Omental fat pad (tissue), 4 donors: ENCODE results near the gene BAHCC1. TPM values are rescaled to one million over a fixed set of nuclear protein-coding genes. Genes with fewer than 3 reads are reported as not detected.

Experiments used
- ATAC-seq: fragments of 150-250 bp; one replicate; pipeline ENCODE4 v1.9.1; 2016; ENCODE audit warnings: mild to moderate bottlenecking, moderate library complexity; ENCODE audit not compliant: low FRiP score
- DNase-seq: peaks from one replicate; pipeline ENCODE4 v3.0.0-alpha.2; 2019; ENCODE audit warnings: low spot score
- total RNA-seq, 4 donors: library from RNA; depleted of rRNA; stranded (reverse); fragments of >200 nt; gene quantifications; one replicate each; pipeline ENCODE4 v1.1.0, GENCODE V29; 2016
- TF ChIP-seq, protein P1 (sequence below), 3 donors: fragments of 450-650 bp; IDR thresholded peaks; one replicate each; pipeline ENCODE4 v1.5.1; 2016 to 2017; ENCODE audit warnings: antibody characterized with exemption in 3 of 3, mild to moderate bottlenecking in 3 of 3, moderate library complexity in 2 of 3

Gene BAHCC1
- total RNA-seq, 4 donors from 2014 or later = 4.8 to 20.8 (median 7.1) TPM

DNA sequence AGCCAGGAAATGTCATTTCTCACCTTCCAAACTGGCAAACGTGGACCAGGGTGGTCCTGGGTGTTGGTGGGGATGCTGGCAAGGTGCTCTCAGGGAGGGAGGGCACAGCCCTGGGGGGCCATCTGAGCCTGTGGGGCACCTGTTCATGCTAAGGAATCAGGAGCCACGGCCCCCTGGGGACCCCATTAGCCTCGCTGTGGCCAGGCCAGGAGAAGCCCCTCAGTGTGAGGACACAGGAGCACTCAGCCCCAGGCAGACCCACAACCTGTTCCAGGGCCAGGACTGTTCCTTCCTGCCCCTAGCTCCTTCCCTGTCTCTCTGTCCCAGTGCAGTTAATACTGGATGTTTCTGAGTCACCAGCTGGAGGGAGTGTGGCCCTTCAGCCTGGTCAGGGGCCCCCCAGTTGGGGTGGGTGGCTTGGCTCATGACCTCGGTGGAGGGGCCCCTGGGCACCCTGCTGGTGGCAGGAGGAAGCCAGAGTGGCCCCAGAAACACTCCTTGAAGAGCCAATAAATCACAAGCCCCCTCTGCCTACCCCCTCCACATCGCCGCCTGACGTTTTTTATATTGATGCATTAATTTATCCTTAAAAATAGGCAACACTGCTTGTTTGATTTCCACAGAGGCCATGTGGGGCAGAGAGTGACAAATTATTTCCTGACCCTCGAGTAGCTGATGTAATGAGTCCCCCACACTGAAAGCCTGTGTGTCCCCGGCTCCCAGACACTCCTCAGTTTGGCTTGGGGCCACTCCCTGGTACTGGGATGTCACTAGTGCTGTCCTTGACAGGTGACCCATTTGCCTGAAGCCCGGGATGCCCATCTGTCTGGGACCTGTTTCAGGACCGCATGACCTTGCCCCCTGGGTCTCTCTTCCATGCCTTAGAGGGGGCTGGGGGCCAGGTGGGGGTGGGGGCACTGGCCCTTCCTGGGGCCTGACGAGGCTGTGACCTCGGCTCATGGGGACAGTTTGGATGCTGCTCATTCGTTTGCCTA, 95.0 kb downstream of the BAHCC1 start:
- ATAC-seq (no peak), DNase-seq (no peak)
- TF ChIP-seq, protein P1, sequence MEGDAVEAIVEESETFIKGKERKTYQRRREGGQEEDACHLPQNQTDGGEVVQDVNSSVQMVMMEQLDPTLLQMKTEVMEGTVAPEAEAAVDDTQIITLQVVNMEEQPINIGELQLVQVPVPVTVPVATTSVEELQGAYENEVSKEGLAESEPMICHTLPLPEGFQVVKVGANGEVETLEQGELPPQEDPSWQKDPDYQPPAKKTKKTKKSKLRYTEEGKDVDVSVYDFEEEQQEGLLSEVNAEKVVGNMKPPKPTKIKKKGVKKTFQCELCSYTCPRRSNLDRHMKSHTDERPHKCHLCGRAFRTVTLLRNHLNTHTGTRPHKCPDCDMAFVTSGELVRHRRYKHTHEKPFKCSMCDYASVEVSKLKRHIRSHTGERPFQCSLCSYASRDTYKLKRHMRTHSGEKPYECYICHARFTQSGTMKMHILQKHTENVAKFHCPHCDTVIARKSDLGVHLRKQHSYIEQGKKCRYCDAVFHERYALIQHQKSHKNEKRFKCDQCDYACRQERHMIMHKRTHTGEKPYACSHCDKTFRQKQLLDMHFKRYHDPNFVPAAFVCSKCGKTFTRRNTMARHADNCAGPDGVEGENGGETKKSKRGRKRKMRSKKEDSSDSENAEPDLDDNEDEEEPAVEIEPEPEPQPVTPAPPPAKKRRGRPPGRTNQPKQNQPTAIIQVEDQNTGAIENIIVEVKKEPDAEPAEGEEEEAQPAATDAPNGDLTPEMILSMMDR (IDR thresholded peaks at IDR 0.05) = no peak

GRCh38 chr17:81491181-81491581, 95.9 kb downstream of the BAHCC1 start:
- ATAC-seq = no peak
- no peak for DNase-seq
- TF ChIP-seq, protein P1 (IDR thresholded peaks at IDR 0.05) = no peak

GRCh38 chr17:81491761-81492160, 96.5 kb downstream of the BAHCC1 start:
- TF ChIP-seq, protein P1 (IDR thresholded peaks at IDR 0.05) = no peak
- DNase-seq (no peak), ATAC-seq (no peak)

DNA sequence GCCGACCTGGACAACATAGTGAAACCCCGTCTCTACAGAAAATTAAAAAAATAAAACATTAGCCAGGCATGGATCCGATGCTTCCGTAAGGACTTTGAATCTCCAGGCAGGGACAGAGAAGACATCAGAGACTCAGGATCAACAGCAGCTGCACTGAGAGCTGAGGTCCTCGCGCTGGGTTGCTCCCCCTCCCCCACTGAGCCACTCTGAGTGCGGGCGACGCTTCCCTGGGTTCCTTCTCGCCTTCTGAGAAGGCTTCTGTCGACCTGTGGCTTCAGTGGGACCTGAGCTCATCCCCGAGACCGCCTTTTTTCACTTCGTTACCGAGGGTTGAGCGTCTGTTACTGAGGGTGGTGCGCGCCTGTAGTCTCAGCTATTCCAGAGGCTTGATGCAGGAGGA, 96.9 kb downstream of the BAHCC1 start:
- TF ChIP-seq, protein P1 (IDR thresholded peaks at IDR 0.05) = no peak
- no peak for ATAC-seq
- no peak for DNase-seq

- DNase-seq (no peak), ATAC-seq (no peak)
- TF ChIP-seq, protein P1 (IDR thresholded peaks at IDR 0.05) = no peak
These were observed 97.4 kb downstream of the BAHCC1 start for GRCh38 chr17:81492706-81493105.

DNA sequence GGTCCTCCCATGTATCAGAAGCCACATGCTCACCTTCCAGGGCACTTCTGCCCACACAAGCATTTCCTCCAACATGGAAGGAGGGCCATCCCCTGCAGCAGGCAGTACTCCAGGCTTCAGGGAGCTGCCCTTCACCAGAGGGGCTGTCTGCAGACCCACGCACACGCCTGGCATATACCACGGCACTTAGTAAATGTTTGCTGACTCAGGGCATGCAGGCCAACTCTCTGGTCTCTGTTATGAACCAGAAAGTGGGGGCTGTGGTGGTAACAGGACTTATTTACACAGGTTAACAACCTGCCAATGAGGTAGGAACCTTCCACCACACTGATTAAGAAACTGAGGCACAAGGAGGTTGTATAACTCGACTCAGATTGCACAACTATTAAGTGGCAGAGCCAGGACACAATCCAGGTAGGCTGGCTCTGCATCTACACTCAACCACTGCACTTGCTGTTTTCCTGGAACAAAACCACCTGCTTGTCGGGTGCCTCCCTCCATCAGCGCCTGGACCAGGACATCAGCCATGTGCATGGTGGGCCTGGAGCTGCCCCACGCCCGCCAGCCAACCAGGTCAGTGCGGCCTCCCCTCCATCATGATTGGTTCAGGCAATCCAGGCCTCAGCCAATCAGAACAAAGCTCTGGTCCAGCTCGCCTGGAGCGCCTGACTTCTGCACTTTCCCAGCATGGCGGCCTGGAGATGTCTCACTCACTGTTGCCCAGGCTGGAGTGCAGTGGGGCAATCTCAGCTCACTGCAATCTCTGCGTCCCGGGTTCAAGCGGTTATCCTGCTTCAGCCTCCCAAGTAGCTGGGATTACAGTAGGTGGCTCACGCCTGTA, 98.2 kb downstream of the BAHCC1 start:
- ATAC-seq (no peak), DNase-seq (no peak)
- TF ChIP-seq, protein P1 (IDR thresholded peaks at IDR 0.05) = no peak
